ENCODE data around the gene PACSIN1.

PACSIN1 gene

DNA sequence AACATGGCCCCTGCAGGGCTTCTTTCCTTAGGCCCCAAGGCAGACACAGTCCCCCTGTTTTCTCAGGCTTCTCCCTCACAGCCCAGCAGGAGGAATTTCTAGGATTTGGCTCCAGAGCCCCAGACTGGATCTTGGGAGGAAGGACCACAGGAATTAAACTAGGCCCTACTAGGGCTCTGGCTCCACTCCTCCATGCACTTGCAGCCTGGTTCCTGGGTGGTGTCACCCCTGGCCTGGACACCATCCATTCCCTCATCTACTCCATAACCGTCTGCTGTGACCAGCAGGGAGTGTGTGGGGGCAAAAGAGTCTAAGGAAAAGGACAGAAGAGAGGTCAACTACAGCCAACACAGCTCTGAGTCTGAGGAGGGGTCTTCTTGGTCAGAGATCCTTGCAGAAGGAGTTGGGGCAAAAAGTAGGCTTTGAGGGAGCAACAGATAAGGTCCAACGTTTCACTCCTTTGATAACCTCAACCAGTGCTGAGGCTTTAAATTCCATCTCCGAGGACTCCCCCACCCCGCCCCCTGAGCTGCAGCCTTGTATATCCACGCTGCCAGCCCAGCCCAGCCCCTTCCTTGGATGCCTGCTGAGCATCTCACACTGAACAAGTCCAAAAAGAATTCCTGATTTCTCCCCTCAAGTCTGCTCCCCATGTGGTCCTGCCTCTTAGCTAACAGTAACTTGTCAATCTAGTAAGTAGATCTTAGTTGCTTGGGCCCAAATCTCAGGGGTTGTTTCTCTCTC lies 118.2 kb downstream of the PACSIN1 start:
- DNase-seq, result no peak
- in situ Hi-C loops (cut with HindIII; ENCODE audit: low pct_ligation_motif_present, low pct_unique_long_range_greater_than_20kb, low sequenced_read_pairs), result no loop called here

DNA sequence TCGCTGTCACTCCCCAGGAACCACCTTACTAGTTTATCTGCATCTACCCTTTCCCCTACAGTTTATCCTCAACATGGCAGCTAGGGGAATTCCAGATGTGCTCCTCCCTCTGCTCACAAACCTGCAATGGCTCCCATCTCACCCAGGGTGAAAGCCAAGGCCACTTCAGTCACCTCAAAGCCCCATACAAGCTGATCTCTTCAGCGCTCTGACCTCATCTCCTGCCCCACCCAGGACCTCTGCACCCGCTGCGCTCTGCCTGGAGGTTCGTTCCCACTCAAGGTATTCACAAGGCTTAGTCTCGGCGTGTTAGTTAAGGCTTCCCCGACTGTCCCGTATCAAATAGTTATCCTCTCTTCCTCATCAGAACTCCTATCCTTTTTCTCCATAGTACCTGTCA lies 118.8 kb downstream of the PACSIN1 start:
- in situ Hi-C loops (cut with HindIII; ENCODE audit: low pct_ligation_motif_present, low pct_unique_long_range_greater_than_20kb, low sequenced_read_pairs), result no loop called here
- no peak for DNase-seq

All from ACHN (cell line).